ENCODE measurements around the gene WBP1.

GRCh38 chr2:74450570-74451190 lies 7.6 kb upstream of the WBP1 start:
- TF ChIP-seq, protein P1, sequence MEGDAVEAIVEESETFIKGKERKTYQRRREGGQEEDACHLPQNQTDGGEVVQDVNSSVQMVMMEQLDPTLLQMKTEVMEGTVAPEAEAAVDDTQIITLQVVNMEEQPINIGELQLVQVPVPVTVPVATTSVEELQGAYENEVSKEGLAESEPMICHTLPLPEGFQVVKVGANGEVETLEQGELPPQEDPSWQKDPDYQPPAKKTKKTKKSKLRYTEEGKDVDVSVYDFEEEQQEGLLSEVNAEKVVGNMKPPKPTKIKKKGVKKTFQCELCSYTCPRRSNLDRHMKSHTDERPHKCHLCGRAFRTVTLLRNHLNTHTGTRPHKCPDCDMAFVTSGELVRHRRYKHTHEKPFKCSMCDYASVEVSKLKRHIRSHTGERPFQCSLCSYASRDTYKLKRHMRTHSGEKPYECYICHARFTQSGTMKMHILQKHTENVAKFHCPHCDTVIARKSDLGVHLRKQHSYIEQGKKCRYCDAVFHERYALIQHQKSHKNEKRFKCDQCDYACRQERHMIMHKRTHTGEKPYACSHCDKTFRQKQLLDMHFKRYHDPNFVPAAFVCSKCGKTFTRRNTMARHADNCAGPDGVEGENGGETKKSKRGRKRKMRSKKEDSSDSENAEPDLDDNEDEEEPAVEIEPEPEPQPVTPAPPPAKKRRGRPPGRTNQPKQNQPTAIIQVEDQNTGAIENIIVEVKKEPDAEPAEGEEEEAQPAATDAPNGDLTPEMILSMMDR (conservative IDR thresholded peaks at IDR 0.05; ENCODE audit: low read depth, low read length): no peak
- TF ChIP-seq EZH2 (IDR thresholded peaks at IDR 0.05; ENCODE audit: low read length, unreplicated experiment): no peak

All from PC-3 (cell line).